SK-N-SH treated with all-trans-retinoic acid at 6 μM for 48 hours (cell line): ENCODE data around the gene DEPDC7.

Experiments used
- ATAC-seq: fragments of 200-7000 bp; cut with Tn5 transposase; 3 replicates; pipeline ENCODE4 v1.9.1; 2020; ENCODE audit warnings: mild to moderate bottlenecking, moderate library complexity
- ARNTL ChIP-seq: fragments of 450-650 bp; formaldehyde crosslinking; IDR thresholded peaks from 2 replicates; pipeline ENCODE4 v1.5.0; 2020; ENCODE audit warnings: low read depth, mild to moderate bottlenecking, moderate library complexity, borderline replicate concordance
- BACH2 ChIP-seq: fragments of 250-450 bp; sonication (Bioruptor Pico); IDR thresholded peaks from 2 replicates; pipeline ENCODE4 v1.9.0; 2021; ENCODE audit warnings: mild to moderate bottlenecking, borderline replicate concordance
- CSDC2 ChIP-seq: fragments of 250-450 bp; sonication (Bioruptor Pico); IDR thresholded peaks from 2 replicates; pipeline ENCODE4 v1.5.0; 2020; ENCODE audit warnings: mild to moderate bottlenecking, moderate library complexity
- ESRRG ChIP-seq: fragments of 250-450 bp; sonication (Bioruptor Pico); IDR thresholded peaks from 2 replicates; pipeline ENCODE4 v1.6.1; 2021; ENCODE audit warnings: mild to moderate bottlenecking
- GLIS3 ChIP-seq: fragments of 250-450 bp; sonication (Bioruptor Pico); IDR thresholded peaks from 2 replicates; pipeline ENCODE4 v1.5.0; 2020; ENCODE audit warnings: mild to moderate bottlenecking, moderate library complexity
- ISL1 ChIP-seq: fragments of 250-450 bp; sonication (Bioruptor Pico); IDR thresholded peaks from 2 replicates; pipeline ENCODE4 v2.1.2; 2022; ENCODE audit warnings: mild to moderate bottlenecking, moderate library complexity
- OSR1 ChIP-seq: fragments of 250-450 bp; sonication (Bioruptor Pico); IDR thresholded peaks from 2 replicates; pipeline ENCODE4 v1.8.0; 2022; ENCODE audit warnings: moderate library complexity, mild to moderate bottlenecking, inconsistent platforms
- POU6F1 ChIP-seq: fragments of 250-450 bp; sonication (Bioruptor Pico); IDR thresholded peaks from 2 replicates; pipeline ENCODE4 v1.8.0; 2021; ENCODE audit warnings: low read depth, mild to moderate bottlenecking, moderate library complexity, borderline replicate concordance
- PPARA ChIP-seq: fragments of 250-450 bp; sonication (Bioruptor Pico); IDR thresholded peaks from 2 replicates; pipeline ENCODE4 v1.5.0; 2020; ENCODE audit warnings: mild to moderate bottlenecking, borderline replicate concordance
- SNAI2 ChIP-seq: fragments of 250-450 bp; sonication (Bioruptor Pico); IDR thresholded peaks from 2 replicates; pipeline ENCODE4 v1.5.0; 2020; ENCODE audit warnings: mild to moderate bottlenecking, moderate library complexity
- TCF4 ChIP-seq: fragments of 250-450 bp; sonication (Bioruptor Pico); IDR thresholded peaks from 2 replicates; pipeline ENCODE4 v1.8.0; 2021; ENCODE audit warnings: mild to moderate bottlenecking, moderate library complexity, borderline replicate concordance
- TOX ChIP-seq: fragments of 250-450 bp; sonication (Bioruptor Pico); IDR thresholded peaks from 2 replicates; pipeline ENCODE4 v1.8.0; 2021; ENCODE audit warnings: mild to moderate bottlenecking, moderate library complexity, borderline replicate concordance
- TSHZ2 ChIP-seq: fragments of 250-450 bp; sonication (Bioruptor Pico); IDR thresholded peaks from 2 replicates; pipeline ENCODE4 v1.5.0; 2020; ENCODE audit warnings: mild to moderate bottlenecking, moderate library complexity
- ZC3H10 ChIP-seq: fragments of 250-450 bp; sonication (Bioruptor Pico); IDR thresholded peaks from 2 replicates; pipeline ENCODE4 v1.5.1; 2021; ENCODE audit warnings: mild to moderate bottlenecking, moderate library complexity
- ZFP3 ChIP-seq: fragments of 250-450 bp; sonication (Bioruptor Pico); IDR thresholded peaks from 2 replicates; pipeline ENCODE4 v1.5.0; 2020; ENCODE audit warnings: mild to moderate bottlenecking, moderate library complexity
- ZFP30 ChIP-seq: fragments of 450-650 bp; formaldehyde crosslinking; IDR thresholded peaks from 2 replicates; pipeline ENCODE4 v1.5.0; 2022; ENCODE audit warnings: mild to moderate bottlenecking, moderate library complexity
- ZNF565 ChIP-seq: fragments of 450-650 bp; formaldehyde crosslinking; conservative IDR thresholded peaks from 2 replicates; pipeline ENCODE4 v1.5.0; 2020; ENCODE audit warnings: low read depth, mild to moderate bottlenecking, moderate library complexity
- ZNF70 ChIP-seq: fragments of 450-650 bp; formaldehyde crosslinking; IDR thresholded peaks from 2 replicates; pipeline ENCODE4 v1.5.0; 2020; ENCODE audit warnings: mild to moderate bottlenecking, moderate library complexity
- ZNF8 ChIP-seq: fragments of 450-650 bp; formaldehyde crosslinking; IDR thresholded peaks from 2 replicates; pipeline ENCODE4 v1.5.0; 2020; ENCODE audit warnings: mild to moderate bottlenecking, moderate library complexity
- TF ChIP-seq, protein P1 (sequence below): fragments of 250-450 bp; sonication (Bioruptor Pico); IDR thresholded peaks from 2 replicates; pipeline ENCODE4 v1.5.1; 2020; ENCODE audit warnings: low read depth, mild to moderate bottlenecking, moderate library complexity
- TF ChIP-seq, protein P2 (sequence below): fragments of 250-450 bp; sonication (Bioruptor Pico); IDR thresholded peaks from 2 replicates; pipeline ENCODE4 v1.8.0; 2020; ENCODE audit warnings: mild to moderate bottlenecking, moderate library complexity, borderline replicate concordance
- TF ChIP-seq, protein P3 (sequence below): fragments of 250-450 bp; sonication (Bioruptor Pico); IDR thresholded peaks from 2 replicates; pipeline ENCODE4 v1.5.1; 2021; ENCODE audit warnings: mild to moderate bottlenecking, moderate library complexity

DEPDC7 gene

GRCh38 chr11:33006010-33006409, 9.7 kb upstream of the DEPDC7 start:
- TF ChIP-seq ZNF8 (CRISPR knock-in tag) (no peak), ZFP30 (no peak), OSR1 (CRISPR knock-in tag) (no peak), TOX (CRISPR knock-in tag) (no peak), ARNTL (CRISPR knock-in tag) (no peak), ZNF70 (no peak), ZC3H10 (CRISPR knock-in tag) (no peak), POU6F1 (CRISPR knock-in tag) (no peak), CSDC2 (CRISPR knock-in tag) (no peak), SNAI2 (CRISPR knock-in tag) (no peak), TSHZ2 (CRISPR knock-in tag) (no peak)
- TF ChIP-seq, protein P1, sequence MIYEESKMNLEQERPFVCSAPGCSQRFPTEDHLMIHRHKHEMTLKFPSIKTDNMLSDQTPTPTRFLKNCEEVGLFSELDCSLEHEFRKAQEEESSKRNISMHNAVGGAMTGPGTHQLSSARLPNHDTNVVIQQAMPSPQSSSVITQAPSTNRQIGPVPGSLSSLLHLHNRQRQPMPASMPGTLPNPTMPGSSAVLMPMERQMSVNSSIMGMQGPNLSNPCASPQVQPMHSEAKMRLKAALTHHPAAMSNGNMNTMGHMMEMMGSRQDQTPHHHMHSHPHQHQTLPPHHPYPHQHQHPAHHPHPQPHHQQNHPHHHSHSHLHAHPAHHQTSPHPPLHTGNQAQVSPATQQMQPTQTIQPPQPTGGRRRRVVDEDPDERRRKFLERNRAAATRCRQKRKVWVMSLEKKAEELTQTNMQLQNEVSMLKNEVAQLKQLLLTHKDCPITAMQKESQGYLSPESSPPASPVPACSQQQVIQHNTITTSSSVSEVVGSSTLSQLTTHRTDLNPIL (CRISPR knock-in tag), result no peak
- ATAC-seq, result no peak

GRCh38 chr11:33013755-33014154, 1.9 kb upstream of the DEPDC7 start:
- TF ChIP-seq ZFP30 (no peak), SNAI2 (CRISPR knock-in tag) (no peak), ZFP3 (CRISPR knock-in tag) (no peak), ZNF8 (CRISPR knock-in tag) (no peak), CSDC2 (CRISPR knock-in tag) (no peak), PPARA (CRISPR knock-in tag) (no peak), ESRRG (CRISPR knock-in tag) (no peak), OSR1 (CRISPR knock-in tag) (no peak), ISL1 (CRISPR knock-in tag) (no peak), TOX (CRISPR knock-in tag) (no peak), BACH2 (CRISPR knock-in tag) (no peak), GLIS3 (CRISPR knock-in tag) (no peak), POU6F1 (CRISPR knock-in tag) (no peak), ZNF565 (CRISPR knock-in tag) (no peak), TCF4 (no peak)
- TF ChIP-seq, protein P1 (CRISPR knock-in tag), result no peak
- TF ChIP-seq, protein P2, sequence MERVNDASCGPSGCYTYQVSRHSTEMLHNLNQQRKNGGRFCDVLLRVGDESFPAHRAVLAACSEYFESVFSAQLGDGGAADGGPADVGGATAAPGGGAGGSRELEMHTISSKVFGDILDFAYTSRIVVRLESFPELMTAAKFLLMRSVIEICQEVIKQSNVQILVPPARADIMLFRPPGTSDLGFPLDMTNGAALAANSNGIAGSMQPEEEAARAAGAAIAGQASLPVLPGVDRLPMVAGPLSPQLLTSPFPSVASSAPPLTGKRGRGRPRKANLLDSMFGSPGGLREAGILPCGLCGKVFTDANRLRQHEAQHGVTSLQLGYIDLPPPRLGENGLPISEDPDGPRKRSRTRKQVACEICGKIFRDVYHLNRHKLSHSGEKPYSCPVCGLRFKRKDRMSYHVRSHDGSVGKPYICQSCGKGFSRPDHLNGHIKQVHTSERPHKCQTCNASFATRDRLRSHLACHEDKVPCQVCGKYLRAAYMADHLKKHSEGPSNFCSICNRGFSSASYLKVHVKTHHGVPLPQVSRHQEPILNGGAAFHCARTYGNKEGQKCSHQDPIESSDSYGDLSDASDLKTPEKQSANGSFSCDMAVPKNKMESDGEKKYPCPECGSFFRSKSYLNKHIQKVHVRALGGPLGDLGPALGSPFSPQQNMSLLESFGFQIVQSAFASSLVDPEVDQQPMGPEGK (CRISPR knock-in tag), result no peak
- TF ChIP-seq, protein P3, sequence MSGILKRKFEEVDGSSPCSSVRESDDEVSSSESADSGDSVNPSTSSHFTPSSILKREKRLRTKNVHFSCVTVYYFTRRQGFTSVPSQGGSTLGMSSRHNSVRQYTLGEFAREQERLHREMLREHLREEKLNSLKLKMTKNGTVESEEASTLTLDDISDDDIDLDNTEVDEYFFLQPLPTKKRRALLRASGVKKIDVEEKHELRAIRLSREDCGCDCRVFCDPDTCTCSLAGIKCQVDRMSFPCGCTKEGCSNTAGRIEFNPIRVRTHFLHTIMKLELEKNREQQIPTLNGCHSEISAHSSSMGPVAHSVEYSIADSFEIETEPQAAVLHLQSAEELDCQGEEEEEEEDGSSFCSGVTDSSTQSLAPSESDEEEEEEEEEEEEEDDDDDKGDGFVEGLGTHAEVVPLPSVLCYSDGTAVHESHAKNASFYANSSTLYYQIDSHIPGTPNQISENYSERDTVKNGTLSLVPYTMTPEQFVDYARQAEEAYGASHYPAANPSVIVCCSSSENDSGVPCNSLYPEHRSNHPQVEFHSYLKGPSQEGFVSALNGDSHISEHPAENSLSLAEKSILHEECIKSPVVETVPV (CRISPR knock-in tag), result no peak
- no peak for ATAC-seq
